Measurements from ENCODE around the gene SHANK1.

The SHANK1 gene

DNA sequence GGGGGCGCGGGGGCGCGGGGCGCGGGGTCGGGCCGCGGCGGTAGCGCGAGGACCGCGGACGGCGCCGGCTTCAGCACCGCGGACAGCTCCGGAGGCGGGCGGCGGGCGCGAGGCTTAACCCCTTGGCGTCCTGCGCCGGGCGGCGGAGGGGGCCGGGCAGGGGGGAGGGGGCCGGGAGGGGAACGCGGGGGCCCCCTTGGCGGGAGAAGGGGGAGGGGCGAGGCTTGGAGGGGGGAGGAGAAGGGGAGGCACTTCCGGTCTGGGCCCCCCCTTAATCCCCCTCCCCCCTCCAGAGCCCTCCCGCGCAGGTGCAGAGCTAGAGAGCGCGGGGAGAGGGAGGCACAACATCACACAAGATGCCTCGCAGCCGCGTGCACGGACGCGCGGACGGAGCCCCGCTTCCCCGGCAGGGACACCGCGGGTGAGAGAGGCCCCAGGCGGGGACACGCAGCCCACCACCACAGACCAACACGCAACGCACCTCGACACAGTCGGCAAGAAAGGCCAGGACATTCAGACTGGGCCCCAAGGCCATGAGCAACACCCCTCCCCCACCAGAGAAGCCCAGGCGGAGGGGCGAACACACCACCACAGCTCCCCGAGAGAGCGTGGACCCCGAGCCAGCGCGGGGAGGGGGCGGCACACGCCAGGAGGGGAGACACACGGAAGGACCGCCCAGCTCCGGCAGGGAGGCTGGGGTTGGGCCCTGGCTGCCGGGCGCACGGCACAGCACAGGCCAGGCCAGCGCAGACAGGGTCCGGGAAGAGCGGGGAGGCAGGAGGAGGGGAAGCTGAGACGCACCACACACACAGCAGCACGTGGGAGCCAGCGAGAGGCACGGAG lies 24.1 kb downstream of the SHANK1 start:
- Histone ChIP-seq H3K4me1 (ENCODE audit: control insufficient read depth, insufficient read depth, low read length) (no peaks in the 10 kb centered on the region), H3K36me3 (ENCODE audit: control insufficient read depth in 2 of 2, insufficient read depth in 1 of 2, low read length in 2 of 2) (no peaks in the 10 kb centered on the region), H3K4me3 (ENCODE audit: low read depth, low read length) (no peak overlapping the region), H3K27ac (ENCODE audit: extremely low read depth, low read depth, low read length) (no peak overlapping the region), H3K9me3 (ENCODE audit: control insufficient read depth, insufficient read depth, low read depth, low read length) (no peaks in the 10 kb centered on the region)
- ChIA-PET POLR2A (interaction anchor here (0.5 to 0.7 kb wide), 3 partner anchors 29 to 1020 kb away, joined by 3 to 4 read pairs (median 3); no protein-coding TSS in a partner anchor), CTCF (interaction anchor here (0.6 to 1.4 kb wide), 2 partner anchors 8 to 10 kb away, joined by 3 read pairs; no protein-coding TSS in a partner anchor)
- TF ChIP-seq GLIS2 (tag by site-specific recombination; IDR thresholded peaks at IDR 0.05): peak; percentile 50; the same call in 1 of the 2 replicates
- TF ChIP-seq SP3 (tag by site-specific recombination; IDR thresholded peaks at IDR 0.05): peak; percentile 41
- TF ChIP-seq, protein P1, sequence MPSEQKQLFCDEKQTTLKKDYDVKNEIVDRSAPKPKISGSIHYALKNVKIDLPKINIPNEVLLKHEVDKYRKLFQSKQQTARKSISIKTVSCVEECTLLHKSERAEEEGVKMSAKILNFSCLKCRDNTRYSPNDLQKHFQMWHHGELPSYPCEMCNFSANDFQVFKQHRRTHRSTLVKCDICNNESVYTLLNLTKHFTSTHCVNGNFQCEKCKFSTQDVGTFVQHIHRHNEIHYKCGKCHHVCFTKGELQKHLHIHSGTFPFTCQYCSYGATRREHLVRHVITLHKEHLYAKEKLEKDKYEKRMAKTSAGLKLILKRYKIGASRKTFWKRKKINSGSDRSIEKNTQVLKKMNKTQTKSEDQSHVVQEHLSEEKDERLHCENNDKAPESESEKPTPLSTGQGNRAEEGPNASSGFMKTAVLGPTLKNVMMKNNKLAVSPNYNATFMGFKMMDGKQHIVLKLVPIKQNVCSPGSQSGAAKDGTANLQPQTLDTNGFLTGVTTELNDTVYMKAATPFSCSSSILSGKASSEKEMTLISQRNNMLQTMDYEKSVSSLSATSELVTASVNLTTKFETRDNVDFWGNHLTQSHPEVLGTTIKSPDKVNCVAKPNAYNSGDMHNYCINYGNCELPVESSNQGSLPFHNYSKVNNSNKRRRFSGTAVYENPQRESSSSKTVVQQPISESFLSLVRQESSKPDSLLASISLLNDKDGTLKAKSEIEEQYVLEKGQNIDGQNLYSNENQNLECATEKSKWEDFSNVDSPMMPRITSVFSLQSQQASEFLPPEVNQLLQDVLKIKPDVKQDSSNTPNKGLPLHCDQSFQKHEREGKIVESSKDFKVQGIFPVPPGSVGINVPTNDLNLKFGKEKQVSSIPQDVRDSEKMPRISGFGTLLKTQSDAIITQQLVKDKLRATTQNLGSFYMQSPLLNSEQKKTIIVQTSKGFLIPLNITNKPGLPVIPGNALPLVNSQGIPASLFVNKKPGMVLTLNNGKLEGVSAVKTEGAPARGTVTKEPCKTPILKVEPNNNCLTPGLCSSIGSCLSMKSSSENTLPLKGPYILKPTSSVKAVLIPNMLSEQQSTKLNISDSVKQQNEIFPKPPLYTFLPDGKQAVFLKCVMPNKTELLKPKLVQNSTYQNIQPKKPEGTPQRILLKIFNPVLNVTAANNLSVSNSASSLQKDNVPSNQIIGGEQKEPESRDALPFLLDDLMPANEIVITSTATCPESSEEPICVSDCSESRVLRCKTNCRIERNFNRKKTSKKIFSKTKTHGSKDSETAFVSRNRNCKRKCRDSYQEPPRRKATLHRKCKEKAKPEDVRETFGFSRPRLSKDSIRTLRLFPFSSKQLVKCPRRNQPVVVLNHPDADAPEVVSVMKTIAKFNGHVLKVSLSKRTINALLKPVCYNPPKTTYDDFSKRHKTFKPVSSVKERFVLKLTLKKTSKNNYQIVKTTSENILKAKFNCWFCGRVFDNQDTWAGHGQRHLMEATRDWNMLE (tag by site-specific recombination; conservative IDR thresholded peaks at IDR 0.05; ENCODE audit: low read depth): no peak
- peak; percentile 26; the same call in 1 of the 2 replicates for TF ChIP-seq ZNF560 (tag by site-specific recombination; IDR thresholded peaks at IDR 0.05; ENCODE audit: borderline replicate concordance)
- TF ChIP-seq HOXC10 (CRISPR knock-in tag; IDR thresholded peaks at IDR 0.05): no peak
- TF ChIP-seq, protein P2, sequence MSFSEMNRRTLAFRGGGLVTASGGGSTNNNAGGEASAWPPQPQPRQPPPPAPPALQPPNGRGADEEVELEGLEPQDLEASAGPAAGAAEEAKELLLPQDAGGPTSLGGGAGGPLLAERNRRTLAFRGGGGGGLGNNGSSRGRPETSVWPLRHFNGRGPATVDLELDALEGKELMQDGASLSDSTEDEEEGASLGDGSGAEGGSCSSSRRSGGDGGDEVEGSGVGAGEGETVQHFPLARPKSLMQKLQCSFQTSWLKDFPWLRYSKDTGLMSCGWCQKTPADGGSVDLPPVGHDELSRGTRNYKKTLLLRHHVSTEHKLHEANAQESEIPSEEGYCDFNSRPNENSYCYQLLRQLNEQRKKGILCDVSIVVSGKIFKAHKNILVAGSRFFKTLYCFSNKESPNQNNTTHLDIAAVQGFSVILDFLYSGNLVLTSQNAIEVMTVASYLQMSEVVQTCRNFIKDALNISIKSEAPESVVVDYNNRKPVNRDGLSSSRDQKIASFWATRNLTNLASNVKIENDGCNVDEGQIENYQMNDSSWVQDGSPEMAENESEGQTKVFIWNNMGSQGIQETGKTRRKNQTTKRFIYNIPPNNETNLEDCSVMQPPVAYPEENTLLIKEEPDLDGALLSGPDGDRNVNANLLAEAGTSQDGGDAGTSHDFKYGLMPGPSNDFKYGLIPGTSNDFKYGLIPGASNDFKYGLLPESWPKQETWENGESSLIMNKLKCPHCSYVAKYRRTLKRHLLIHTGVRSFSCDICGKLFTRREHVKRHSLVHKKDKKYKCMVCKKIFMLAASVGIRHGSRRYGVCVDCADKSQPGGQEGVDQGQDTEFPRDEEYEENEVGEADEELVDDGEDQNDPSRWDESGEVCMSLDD (tag by site-specific recombination; IDR thresholded peaks at IDR 0.05): peak; percentile 44; the same call in 1 of the 2 replicates
- peak; percentile 20; the same call in 1 of the 2 replicates for TF ChIP-seq SP2 (tag by site-specific recombination; IDR thresholded peaks at IDR 0.05)
- TF ChIP-seq ZIC2 (tag by site-specific recombination; IDR thresholded peaks at IDR 0.05): peak; percentile 45
- TF ChIP-seq, protein P3, sequence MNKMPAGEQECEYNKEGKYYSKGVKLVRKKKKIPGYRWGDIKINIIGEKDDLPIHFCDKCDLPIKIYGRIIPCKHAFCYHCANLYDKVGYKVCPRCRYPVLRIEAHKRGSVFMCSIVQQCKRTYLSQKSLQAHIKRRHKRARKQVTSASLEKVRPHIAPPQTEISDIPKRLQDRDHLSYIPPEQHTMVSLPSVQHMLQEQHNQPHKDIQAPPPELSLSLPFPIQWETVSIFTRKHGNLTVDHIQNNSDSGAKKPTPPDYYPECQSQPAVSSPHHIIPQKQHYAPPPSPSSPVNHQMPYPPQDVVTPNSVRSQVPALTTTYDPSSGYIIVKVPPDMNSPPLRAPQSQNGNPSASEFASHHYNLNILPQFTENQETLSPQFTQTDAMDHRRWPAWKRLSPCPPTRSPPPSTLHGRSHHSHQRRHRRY (tag by site-specific recombination; IDR thresholded peaks at IDR 0.05): no peak
- TF ChIP-seq, protein P4, sequence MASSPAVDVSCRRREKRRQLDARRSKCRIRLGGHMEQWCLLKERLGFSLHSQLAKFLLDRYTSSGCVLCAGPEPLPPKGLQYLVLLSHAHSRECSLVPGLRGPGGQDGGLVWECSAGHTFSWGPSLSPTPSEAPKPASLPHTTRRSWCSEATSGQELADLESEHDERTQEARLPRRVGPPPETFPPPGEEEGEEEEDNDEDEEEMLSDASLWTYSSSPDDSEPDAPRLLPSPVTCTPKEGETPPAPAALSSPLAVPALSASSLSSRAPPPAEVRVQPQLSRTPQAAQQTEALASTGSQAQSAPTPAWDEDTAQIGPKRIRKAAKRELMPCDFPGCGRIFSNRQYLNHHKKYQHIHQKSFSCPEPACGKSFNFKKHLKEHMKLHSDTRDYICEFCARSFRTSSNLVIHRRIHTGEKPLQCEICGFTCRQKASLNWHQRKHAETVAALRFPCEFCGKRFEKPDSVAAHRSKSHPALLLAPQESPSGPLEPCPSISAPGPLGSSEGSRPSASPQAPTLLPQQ (tag by site-specific recombination; IDR thresholded peaks at IDR 0.05): no peak
- TF ChIP-seq ZNF600 (tag by site-specific recombination; IDR thresholded peaks at IDR 0.05): 0 out of 2 replicates have a peak, but pooled peaks have one; percentile 34
- peak; percentile 77 for TF ChIP-seq ZNF341 (tag by site-specific recombination; IDR thresholded peaks at IDR 0.05; ENCODE audit: low read depth)
- TF ChIP-seq, protein P5, sequence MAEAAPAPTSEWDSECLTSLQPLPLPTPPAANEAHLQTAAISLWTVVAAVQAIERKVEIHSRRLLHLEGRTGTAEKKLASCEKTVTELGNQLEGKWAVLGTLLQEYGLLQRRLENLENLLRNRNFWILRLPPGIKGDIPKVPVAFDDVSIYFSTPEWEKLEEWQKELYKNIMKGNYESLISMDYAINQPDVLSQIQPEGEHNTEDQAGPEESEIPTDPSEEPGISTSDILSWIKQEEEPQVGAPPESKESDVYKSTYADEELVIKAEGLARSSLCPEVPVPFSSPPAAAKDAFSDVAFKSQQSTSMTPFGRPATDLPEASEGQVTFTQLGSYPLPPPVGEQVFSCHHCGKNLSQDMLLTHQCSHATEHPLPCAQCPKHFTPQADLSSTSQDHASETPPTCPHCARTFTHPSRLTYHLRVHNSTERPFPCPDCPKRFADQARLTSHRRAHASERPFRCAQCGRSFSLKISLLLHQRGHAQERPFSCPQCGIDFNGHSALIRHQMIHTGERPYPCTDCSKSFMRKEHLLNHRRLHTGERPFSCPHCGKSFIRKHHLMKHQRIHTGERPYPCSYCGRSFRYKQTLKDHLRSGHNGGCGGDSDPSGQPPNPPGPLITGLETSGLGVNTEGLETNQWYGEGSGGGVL (tag by site-specific recombination; IDR thresholded peaks at IDR 0.05): peak; percentile 85
- TF ChIP-seq, protein P6, sequence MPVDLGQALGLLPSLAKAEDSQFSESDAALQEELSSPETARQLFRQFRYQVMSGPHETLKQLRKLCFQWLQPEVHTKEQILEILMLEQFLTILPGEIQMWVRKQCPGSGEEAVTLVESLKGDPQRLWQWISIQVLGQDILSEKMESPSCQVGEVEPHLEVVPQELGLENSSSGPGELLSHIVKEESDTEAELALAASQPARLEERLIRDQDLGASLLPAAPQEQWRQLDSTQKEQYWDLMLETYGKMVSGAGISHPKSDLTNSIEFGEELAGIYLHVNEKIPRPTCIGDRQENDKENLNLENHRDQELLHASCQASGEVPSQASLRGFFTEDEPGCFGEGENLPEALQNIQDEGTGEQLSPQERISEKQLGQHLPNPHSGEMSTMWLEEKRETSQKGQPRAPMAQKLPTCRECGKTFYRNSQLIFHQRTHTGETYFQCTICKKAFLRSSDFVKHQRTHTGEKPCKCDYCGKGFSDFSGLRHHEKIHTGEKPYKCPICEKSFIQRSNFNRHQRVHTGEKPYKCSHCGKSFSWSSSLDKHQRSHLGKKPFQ (tag by site-specific recombination; IDR thresholded peaks at IDR 0.05): no peak
- no peak for TF ChIP-seq MYNN (tag by site-specific recombination; IDR thresholded peaks at IDR 0.05; ENCODE audit: borderline replicate concordance)
- no peak for TF ChIP-seq PRDM1 (tag by site-specific recombination; IDR thresholded peaks at IDR 0.05)
- TF ChIP-seq ZBTB17 (tag by site-specific recombination; IDR thresholded peaks at IDR 0.05): 0 out of 2 replicates have a peak, but pooled peaks have one; percentile 32
- TF ChIP-seq ZFHX2 (tag by site-specific recombination; conservative IDR thresholded peaks at IDR 0.05): peak; percentile 48; the same call in 1 of the 2 replicates
- 0 out of 2 replicates have a peak, but pooled peaks have one; percentile 11 for TF ChIP-seq ZBTB7A (tag by site-specific recombination; IDR thresholded peaks at IDR 0.05; ENCODE audit: low read depth)
- TF ChIP-seq, protein P7, sequence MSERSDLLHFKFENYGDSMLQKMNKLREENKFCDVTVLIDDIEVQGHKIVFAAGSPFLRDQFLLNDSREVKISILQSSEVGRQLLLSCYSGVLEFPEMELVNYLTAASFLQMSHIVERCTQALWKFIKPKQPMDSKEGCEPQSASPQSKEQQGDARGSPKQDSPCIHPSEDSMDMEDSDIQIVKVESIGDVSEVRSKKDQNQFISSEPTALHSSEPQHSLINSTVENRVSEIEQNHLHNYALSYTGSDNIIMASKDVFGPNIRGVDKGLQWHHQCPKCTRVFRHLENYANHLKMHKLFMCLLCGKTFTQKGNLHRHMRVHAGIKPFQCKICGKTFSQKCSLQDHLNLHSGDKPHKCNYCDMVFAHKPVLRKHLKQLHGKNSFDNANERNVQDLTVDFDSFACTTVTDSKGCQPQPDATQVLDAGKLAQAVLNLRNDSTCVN (tag by site-specific recombination; optimal IDR thresholded peaks at IDR 0.05): peak; percentile 53
